ENCODE measurements around the gene INHBE.

INHBE gene

DNA sequence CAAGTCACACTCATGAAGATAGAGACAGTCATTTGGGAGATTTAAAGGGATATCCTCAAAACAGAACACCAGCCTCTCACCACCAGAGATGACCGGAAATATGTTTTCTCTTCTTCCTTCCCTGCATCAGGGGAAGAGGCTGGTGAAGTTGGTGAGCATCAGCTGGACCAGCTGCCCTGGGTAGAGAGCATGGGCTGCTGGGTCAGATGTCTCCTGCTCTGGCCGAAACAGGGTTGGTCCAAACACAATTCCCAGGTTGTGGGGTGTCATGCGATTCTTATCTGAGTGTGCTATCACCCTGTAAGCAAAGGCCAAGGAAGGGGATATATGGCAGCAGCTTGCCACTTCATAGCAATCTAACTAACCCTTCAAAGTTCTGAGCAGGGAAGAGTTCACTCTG, 17.3 kb downstream of the INHBE start:
- H3K9me3 ChIP-seq: no peaks in the 10 kb centered on the region
- H3K4me3 ChIP-seq (ENCODE audit: low read depth in 1 of 2, low read length in 1 of 2): peak overlapping the region; percentile 48 to 97
- TF ChIP-seq, protein P1, sequence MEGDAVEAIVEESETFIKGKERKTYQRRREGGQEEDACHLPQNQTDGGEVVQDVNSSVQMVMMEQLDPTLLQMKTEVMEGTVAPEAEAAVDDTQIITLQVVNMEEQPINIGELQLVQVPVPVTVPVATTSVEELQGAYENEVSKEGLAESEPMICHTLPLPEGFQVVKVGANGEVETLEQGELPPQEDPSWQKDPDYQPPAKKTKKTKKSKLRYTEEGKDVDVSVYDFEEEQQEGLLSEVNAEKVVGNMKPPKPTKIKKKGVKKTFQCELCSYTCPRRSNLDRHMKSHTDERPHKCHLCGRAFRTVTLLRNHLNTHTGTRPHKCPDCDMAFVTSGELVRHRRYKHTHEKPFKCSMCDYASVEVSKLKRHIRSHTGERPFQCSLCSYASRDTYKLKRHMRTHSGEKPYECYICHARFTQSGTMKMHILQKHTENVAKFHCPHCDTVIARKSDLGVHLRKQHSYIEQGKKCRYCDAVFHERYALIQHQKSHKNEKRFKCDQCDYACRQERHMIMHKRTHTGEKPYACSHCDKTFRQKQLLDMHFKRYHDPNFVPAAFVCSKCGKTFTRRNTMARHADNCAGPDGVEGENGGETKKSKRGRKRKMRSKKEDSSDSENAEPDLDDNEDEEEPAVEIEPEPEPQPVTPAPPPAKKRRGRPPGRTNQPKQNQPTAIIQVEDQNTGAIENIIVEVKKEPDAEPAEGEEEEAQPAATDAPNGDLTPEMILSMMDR (IDR thresholded peaks at IDR 0.05): no peak
- no peaks in the 10 kb centered on the region for H3K27me3 ChIP-seq
- peak overlapping the region; percentile 99 for H3K27ac ChIP-seq
- H3K4me1 ChIP-seq (ENCODE audit: control insufficient read depth in 1 of 2, insufficient read depth in 1 of 2, low read depth in 1 of 2, low read length in 1 of 2): peaks cover 81 to 91% of the 10 kb centered on the region in 2 experiments
- peaks cover 94% of the 10 kb centered on the region for H3K36me3 ChIP-seq

DNA sequence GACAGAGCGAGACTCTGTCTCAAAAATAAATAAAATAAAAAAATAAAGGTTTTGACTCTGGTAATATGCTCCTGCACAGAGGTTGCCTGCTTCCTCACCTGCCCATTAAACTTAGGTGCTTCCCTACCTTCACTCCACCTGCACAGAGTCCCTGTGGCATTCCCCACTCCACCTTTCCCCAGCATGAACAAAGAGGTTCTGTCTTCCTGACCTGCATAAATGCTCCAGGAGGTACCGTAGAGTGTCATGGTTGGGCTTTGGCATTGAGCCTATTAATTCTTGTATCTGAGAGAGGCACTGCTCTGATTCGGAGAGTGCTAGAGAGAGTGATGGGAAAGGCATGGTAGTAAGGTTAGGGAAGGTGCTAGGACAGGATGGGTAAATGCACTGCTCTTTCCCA, 18.3 kb downstream of the INHBE start:
- H3K36me3 ChIP-seq: peaks cover 84% of the 10 kb centered on the region
- peaks cover 79 to 91% of the 10 kb centered on the region in 2 experiments for H3K4me1 ChIP-seq (ENCODE audit: control insufficient read depth in 1 of 2, insufficient read depth in 1 of 2, low read depth in 1 of 2, low read length in 1 of 2)
- TF ChIP-seq, protein P1 (IDR thresholded peaks at IDR 0.05): no peak
- peak overlapping the region; percentile 99 for H3K27ac ChIP-seq
- H3K27me3 ChIP-seq: no peaks in the 10 kb centered on the region
- H3K9me3 ChIP-seq: no peaks in the 10 kb centered on the region
- peak overlapping the region; percentile 34 to 97 for H3K4me3 ChIP-seq (ENCODE audit: low read depth in 1 of 2, low read length in 1 of 2)

DNA sequence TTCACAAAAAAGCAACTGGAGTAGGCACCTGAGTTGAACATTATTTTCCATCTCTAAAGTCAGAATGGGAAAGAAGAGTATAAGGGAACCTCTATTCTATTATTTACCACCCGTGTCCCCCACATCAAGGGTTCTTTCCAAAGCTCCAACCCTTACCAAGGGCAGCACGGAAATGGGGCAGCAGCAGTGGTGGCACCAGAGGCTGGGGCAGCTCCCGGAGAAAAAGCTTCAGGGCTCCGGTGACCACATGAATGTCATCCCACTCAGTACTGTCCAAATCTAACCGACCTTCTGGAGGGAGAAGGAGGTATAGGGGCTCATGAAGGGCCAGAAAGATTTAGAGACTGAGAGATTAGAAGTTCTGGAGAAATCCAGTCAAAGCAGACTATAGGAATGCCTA, 18.8 kb downstream of the INHBE start:
- H3K4me1 ChIP-seq (ENCODE audit: control insufficient read depth in 1 of 2, insufficient read depth in 1 of 2, low read depth in 1 of 2, low read length in 1 of 2): peaks cover 79 to 91% of the 10 kb centered on the region in 2 experiments
- H3K4me3 ChIP-seq (ENCODE audit: low read depth in 1 of 2, low read length in 1 of 2): peak overlapping the region; percentile 97 to 100
- no peaks in the 10 kb centered on the region for H3K9me3 ChIP-seq
- peak overlapping the region; percentile 99 for H3K27ac ChIP-seq
- H3K36me3 ChIP-seq: peaks cover 79% of the 10 kb centered on the region
- TF ChIP-seq, protein P1 (IDR thresholded peaks at IDR 0.05): no peak
- no peaks in the 10 kb centered on the region for H3K27me3 ChIP-seq

- Histone ChIP-seq H3K4me1 (ENCODE audit: control insufficient read depth in 1 of 2, insufficient read depth in 1 of 2, low read depth in 1 of 2, low read length in 1 of 2) (peaks cover 79 to 91% of the 10 kb centered on the region in 2 experiments), H3K27me3 (no peaks in the 10 kb centered on the region), H3K4me3 (ENCODE audit: low read depth in 1 of 2, low read length in 1 of 2) (peak overlapping the region; percentile 97 to 100), H3K36me3 (peaks cover 73% of the 10 kb centered on the region), H3K9me3 (no peaks in the 10 kb centered on the region), H3K27ac (peak overlapping the region; percentile 99)
- TF ChIP-seq, protein P1 (IDR thresholded peaks at IDR 0.05): no peak
Measured at GRCh38 chr12:57474430-57474829, 19.3 kb downstream of the INHBE start.

- Histone ChIP-seq H3K9me3 (no peaks in the 10 kb centered on the region), H3K4me1 (ENCODE audit: control insufficient read depth in 1 of 2, insufficient read depth in 1 of 2, low read depth in 1 of 2, low read length in 1 of 2) (peaks cover 79 to 91% of the 10 kb centered on the region in 2 experiments), H3K27me3 (no peaks in the 10 kb centered on the region), H3K36me3 (peaks cover 69% of the 10 kb centered on the region), H3K27ac (peak overlapping the region; percentile 99), H3K4me3 (ENCODE audit: low read depth in 1 of 2, low read length in 1 of 2) (peak overlapping the region; percentile 97 to 100)
- TF ChIP-seq, protein P1 (IDR thresholded peaks at IDR 0.05): no peak
Measured at GRCh38 chr12:57474862-57475261, 19.8 kb downstream of the INHBE start.

Data from neutrophil (primary cell).